HG03135 (cell line): ENCODE data around the gene ZNF516.

Experiments used
- ATAC-seq: cut with Tn5 transposase; IDR thresholded peaks from one replicate; pipeline ENCODE4 v1.9.1; 2021; ENCODE audit warnings: mild to moderate bottlenecking, moderate library complexity; ENCODE audit not compliant: unreplicated experiment

ZNF516 gene

DNA sequence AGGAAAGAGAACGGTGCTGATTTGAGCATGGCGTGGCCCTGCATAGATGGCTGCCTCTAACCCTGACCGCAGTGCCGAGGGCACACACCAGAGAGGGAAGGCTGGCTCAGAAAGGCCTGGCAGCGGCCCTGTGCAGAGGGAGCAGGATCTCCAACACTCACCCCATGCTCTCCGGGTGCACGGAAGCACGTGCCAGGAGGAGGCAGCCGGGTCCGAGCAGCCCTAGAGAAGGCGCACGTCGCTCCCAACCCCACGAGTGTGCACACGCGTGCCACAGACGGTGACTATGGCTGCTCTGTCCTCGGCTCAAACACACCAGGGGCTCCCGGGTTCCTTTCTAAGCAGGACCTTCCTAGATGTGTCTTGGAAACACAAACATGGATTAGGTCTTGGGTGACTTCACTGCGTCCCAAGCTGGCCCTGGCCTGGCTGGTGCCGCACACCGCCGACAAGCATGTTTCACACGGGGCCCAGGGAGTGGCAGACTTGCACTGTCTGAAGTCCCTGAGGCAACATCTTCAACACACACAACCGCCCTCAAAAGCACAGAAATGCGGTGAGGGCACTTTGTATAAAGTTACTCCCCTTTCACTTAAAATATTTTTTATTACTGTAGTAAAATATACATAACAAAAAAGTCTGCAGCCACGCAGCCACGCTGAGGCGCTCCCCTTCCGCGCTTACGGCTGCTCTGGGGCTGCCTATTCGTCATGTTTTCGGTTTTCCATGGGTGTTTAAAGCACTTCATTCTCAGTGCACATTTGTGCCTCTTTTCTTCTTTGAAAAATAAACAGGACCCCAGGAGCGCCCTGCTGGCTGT is 110.0 kb downstream of the ZNF516 start:
- ATAC-seq = no peak

DNA sequence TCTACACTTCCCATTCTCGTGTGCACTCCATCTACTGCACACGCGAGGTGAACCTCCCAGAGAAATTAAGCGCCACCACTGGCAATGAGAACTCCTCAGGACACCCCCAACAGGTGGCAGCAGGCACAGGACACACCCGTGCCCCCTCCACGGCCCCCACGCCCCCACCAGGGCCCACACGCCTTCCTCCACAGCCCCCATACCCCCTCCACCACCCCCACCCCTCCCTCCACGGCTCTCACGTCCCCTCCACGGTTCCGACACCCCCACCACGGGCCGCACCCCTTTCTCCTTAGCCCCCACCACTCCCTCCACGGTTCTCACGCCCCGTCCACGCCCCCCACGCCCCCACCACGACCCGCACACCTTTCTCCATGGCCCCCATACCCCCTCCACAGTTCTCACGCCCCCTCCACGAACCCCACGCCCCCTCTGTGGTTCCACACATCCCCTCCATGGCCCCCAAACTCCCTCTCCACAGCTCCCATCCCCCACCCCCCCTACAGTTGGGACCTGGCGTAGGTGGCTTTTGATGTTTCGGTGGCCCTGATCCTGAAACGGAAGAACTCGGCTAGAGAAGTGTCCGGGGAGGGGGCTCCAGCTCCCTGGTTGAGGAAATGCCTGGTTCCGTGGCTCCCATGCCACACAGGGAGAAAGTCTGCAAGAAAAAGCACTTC is 110.8 kb downstream of the ZNF516 start:
- no peak for ATAC-seq

DNA sequence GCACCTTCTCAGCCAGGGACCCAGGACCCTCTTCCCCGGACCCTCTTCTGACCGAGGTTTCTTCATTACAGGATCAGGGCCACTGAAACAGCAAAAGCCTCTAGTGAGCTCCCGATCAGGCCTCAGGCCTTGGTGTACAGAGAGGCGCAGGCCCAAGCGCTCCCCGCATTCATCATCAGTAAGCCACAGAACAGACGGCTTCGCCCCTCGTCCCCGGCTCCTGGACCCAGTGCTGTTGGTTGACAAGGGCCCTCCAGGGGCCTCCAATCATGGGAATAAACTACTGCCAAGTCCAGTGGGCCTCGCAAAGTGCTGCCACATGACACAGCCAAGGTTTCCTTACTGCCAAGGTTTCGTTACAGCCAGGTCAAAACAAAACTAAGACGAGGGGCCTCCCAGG is 111.4 kb downstream of the ZNF516 start:
- no peak for ATAC-seq

DNA sequence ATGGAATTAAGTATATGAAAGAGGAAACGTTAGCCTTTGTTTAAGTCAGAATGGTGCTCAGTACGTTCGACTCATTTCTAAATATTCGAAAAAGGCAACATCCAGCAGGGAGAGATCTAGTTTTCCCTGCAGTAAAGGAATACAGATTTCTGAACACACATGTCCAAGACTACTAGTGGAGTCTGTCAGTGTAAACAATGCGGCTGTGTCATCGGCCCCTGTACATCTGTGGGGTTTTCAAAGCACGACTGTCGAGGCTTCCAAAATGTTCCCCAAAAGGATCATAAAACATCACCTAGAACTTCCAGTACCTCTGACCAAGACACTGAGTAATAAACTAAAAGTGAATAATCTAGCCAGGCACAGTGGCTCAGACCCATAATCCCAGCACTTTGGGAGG is 112.8 kb downstream of the ZNF516 start:
- no peak for ATAC-seq

DNA sequence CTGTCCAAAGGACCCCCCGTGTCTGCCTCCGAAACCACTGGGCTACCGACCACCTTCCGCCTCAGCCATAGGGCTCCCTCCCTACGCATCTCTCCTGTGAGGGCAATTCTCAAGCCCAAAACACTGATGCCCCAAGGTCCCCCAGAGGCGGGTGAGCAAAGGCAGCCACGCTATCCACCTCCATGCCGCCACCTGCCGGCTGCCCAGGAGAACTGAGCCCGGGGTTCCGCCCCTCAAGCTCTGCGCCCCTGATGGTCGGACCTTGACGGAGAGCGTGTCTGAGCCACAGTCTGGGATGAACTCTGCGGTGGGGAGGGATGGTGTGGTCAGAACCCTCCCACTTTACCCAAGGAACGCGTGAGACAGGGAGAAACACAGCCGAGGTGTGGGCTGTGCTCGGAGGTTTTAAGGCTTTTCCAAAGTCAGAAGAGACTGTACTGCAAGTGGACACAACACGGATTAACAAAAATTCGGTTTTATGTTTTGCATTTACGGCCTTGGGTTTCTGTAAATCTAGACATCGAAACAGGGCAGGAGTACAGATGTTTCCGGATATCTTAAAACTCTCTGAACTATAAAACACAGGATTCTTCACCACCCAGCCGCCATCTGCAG is 114.1 kb downstream of the ZNF516 start:
- ATAC-seq = no peak

DNA sequence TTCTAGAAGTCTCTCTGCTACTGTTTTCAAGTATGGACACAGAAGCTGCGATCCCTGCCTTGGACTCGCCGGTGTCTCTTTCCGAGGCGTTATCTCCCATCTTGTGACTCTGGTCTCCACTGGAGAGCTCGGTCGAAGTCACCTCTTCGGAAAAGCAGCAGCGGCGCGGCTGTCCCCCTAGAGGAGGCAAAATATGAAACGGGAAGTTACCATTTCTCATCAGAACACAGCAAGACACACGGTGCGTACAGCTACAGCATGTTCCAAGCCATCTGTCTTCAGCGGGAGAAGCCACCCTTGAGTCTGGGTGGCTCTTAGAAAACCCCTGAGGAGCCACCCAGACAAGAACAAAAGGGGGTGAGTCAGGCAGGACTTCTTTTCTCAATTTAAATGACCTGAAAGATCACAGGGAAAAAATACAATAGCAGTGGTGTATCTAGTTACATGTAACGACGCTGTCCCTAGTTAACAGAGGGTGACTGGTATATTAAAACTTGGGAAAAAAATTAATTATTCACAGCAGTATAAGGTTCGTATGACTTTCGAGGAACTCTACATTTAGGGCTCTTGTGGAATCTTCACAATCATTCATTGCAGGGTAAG is 114.8 kb downstream of the ZNF516 start:
- ATAC-seq = no peak

DNA sequence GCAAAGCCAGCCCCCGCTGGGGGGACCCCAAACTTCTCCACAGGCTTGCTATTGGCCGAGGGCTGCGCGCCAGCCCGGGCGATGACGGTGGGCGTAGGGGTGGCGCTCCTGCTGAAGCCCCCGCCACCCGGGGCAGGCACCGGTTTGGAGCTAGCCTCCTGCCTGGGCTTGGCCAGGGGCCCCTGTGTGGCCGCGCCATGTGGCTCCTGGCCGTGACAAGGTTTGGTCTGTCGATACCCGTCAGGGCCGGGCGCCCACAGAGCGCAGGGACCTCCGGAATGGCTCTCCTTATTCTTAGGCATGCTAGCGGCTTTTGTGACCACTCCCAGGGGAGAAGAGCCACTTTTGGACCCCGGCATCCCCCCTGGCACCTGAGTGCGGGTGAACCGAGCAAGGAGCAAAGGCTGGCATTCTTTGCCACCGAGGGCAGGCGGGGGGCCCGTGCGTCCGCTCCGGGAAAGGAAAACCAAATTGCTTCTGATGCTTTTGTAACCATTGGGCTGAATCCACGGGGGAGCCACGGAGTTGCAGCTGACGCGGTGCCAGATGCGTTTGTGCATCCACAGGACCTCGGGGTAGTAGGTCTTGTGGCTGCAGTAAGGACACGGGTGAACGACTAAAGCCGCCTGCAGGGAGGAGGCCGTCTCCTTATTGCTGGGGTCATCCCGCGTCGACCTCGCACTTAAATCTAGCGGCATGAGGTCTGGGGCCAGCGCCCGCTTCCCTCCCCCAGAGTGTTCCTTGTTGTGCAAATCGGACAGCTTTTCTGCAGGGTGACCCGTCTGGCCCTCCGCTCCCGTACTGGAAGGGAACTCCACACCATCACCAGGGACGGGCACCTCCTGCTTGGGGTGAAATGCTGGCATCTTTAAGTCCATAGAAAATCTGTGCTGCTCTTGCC is 115.6 kb downstream of the ZNF516 start:
- no peak for ATAC-seq

DNA sequence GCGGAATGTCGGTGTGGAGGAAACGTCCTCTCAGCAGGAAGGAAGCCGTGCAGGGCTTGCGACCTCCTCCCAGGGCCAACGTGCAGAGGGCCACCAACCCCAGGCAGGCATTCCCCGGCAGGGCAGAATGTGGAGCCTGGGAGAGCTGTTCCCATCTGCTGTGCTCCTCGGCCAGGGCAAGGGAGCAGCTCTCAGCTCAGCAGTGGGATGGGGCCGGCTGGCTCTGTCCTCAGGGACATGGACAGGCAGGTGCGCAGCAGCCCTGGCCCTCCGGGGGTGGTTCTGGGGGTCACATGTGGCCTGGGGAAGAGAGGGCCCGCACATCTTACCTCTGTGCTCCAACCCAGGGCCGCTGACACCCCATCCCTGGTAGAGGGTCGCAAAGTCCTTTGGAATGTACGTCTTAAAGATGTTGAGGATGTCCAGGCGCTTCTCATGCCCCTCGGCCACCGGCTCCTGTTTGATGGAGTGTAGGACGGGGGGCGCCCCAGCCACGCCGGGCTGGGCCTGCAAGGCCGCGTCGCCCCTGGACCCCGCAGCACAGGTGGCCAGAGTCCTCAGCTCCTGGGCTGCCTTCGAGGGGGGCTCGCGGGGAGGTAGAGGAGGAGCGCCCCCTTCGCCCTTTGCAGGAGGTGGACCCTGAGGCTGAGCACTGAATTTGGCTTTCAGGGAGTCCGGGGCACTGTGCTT is 116.4 kb downstream of the ZNF516 start:
- no peak for ATAC-seq

DNA sequence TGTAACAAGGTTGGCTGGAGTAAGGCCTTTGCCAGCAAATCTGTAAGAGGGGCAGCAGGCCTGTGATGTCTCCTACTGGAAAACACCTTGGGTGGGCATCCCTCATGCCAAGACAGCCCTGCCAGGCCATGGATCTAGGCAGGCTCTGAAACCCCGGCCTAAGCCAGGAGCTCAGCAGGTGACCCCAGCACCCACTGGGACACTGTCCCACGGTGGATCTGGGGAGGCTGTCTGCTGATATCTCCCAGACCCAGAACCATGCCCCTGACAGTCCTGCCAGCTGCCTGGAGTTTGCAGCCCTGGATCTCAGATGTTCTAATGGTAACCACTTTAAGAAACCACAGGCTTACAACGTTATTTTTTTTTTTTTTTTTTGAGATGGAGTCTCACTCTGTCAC is 117.7 kb downstream of the ZNF516 start:
- no peak for ATAC-seq

DNA sequence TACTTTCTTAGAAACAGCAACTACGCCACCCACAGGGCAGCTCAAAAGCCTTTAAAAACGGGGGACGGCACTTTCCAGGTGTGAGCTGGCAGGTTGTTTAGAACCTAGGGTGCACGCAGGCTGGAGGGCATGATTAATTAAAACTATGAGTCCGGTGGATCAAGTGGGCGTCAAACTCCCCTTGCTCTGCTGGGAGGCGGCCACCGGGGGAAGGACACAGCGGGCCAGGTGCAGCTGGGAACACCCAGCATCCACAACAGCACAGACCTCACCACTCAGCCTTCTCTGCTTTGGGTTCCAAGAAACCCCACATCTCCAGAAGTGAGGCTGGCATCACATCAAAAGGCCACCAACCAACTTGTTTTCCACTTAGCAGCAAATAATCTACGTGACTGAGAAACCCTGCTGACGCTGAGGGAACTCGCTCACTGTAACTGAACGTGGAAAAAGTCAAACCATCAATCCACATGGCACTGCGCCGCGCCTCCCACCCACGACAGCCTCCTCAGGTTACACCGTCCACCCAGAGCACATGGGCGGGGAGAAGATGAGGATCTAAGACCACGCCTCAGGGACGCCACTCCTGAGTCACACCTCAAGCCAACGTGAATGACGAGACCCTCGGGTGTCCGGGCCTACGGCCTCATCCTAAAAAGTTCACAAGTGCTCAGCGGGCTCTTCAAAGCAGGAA is 118.2 kb downstream of the ZNF516 start:
- no peak for ATAC-seq

DNA sequence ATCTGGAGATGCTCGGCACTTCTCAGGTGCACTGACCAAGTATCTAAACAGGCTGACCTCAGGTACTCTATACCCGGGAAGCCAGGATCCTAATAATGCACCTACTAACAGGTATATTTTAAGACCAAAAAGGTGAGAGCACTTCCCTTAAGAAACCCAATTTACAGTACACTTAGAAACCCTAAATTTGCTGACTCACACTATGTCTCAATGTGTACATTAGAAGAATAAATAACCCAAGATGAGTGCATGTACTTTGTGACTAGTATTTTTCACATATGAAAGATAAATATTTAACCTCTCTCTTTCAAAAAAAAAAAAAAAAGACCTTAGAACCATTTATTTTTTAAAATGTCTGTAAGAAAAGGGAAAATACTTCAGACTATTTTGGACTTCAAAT is 118.8 kb downstream of the ZNF516 start:
- no peak for ATAC-seq

DNA sequence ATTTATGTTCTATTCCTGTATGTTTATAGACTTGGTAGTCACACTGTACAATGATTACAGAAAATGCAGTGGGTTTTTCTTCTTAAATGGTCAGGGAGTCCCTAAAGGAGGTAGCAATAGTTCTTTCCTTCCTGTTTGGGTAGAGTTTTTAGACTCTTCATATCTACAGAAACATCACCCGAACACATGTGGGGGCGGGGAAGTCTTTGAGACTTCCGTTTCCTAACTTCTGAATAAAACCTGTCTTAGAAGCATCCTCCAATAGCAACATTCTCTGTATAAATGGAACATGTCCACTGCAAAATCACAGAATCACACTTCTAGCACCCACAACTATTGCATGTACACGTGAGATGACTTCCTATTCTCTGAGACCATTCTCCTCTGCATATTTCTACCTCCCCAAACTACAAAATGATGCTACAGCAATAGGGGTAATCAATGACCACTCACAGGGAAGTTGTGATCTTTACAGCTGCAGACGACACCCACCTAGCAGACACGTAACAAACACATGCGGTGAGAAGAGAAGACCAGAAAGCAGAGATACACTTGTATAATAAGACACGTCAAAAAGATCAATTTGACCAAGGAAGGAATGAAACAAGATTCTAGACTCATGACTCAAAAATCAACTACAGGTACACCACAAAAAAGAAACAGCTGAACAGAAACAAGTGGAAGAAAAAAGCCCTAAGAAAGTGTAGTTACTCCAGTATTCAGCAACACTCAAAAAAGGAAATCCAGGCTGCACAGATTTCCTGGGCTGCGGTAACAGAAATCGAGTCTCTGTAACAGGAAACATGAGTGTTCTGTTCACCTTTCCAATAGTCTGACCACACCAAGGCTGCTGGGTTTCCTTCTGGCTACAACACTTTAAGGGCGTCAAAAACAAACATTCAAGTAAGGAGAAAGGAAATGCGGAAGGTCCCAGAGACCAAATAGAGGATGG is 120.4 kb downstream of the ZNF516 start:
- peak; percentile 76 for ATAC-seq

DNA sequence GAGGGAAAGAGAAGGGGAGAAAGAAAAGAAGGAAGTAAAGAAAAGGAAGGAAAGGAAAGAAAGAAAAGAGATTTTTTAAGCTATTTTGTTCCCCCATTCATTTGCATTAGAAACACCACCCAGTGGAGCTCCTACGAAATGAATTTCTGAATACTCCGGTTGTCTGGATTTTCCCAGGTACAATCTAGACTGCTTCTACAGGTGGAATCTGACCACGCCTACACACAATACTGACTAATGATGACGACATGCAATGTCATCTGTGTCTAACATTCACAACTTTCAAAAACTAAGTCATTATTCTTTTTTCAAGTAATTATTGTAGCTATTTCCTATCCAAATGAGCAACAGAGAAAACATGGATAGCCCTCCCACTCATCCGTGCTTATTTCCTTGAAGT is 121.7 kb downstream of the ZNF516 start:
- ATAC-seq = no peak

DNA sequence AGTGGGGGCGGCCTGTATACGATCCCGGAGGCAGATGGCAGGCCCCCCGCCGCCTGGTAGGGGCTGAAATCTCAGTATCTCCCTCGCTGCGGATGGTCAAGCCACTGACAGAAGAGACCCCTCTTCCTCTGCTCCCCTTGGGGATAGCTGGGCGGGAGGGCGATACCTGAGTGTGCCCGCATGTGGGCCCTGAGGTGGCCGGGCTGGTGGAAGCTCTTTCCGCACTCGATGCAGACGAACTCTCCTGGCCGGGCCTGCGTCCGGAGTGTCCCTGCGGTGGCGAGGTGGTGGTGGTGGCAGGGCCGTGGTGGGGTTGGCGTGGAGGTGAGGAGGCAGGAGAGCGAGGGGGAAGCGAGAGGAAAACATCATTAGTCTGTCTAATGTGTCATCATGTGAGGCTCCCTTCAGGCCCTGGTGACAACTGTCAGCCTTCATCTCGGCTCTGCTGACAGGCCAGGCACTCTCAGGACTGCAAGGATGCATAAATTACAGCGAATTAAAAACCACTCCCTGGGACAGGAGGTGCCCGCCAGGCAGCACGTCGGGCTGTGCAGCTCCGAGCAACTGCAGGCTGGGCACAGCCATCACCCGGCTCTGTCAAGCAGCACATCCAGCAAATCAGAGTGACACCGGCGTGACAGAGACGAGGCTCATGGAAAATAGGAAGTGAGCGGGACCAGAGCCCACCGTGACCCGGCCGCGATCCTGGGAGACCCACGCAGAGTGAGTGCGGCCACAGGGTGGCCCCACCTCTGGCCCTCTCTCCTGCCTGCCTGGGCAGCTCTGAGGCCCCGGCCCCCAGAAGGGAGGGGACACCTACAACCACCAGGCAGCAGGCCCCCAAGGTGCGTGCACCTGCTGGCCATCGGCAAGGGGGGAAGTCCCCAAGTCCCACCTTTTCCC is 123.5 kb downstream of the ZNF516 start:
- no peak for ATAC-seq

DNA sequence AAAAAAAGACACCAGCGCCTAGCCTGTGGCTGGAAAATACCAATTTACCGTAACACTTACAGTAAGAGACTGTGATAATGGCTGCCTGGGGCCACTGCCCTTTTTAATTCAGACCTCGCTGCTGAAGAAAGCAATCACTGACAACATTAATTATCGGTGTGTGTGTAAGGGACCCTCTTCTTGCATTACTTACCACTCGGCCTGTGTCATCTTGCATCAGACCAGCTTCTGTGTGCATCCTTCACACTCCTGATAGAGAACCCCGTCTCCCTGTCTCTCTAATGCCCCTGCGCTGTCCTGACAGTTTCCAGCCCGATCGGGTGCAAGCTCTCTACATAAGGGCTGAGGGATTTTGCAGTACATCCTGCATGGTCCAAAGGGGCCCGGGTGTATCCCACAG is 124.4 kb downstream of the ZNF516 start:
- no peak for ATAC-seq

DNA sequence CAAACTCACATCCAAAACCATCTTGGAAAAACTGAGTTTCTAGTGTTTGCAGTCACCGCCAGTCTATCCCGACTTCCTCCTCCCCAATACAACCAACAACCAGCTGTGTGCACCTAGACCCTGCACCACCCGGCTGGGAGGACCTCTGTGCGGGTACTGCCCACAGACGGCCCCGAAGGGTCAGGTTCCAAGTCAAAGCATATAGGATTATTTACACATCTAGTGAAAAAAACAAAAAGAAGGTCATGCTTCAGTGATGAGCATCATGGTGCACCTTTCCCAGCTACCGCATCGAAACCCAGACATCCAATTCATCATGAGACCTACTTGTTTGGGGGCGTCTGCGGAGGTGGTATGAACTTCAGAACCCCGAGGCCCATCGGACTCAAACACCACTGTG is 124.8 kb downstream of the ZNF516 start:
- ATAC-seq = no peak

DNA sequence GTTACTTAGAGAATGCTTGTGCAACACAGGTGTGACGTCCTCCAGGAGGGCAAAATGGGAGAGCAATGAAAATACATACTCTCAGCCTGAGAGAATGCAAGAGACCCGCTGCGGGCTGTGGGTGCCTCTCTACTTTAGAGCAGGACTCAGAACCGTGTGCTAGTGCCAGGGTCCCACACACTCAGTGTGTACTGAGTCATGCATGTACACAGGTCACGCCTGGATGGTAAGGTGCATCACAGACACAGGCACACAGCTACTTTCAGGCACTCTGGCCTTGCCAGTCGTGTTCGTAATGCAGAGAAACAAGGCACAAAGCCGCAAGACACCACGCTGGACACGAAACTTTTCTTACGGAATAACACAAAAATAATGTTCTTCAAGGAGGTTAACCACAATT is 125.3 kb downstream of the ZNF516 start:
- ATAC-seq = no peak
